ENCODE results near the gene GULP1.

The GULP1 gene

DNA sequence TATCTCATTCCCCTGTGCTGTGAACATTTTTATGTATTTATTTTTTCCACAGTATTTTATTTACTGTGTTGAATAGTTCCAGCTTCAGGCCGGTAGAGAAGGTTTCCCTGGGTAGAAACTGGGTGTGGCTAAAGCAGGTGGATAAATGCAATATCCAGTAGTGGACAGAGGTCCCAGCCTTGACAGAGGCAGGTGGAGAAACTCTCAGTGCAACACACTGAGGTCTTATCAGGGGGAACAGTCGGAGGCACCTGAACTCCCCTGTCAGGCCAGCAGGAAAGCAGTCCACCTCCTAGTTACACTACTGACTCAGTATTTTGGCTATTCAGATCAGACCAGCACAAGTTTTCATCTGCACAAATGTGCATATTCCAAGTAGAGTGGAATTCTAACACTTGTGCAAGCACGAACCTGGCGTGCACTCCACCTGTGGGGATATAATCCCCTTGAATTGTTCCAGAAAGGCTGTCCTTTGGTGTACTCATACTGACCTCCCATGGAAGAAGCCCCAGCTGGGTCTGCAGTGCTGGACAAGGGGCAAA is 103.3 kb downstream of the GULP1 start:
- TF ChIP-seq ZFP30 (CRISPR knock-in tag; IDR thresholded peaks at IDR 0.05) (no peak), ZNF70 (CRISPR knock-in tag; IDR thresholded peaks at IDR 0.05) (no peak), SNAI2 (CRISPR knock-in tag; IDR thresholded peaks at IDR 0.05) (no peak)
- no peak for ATAC-seq

GRCh38 chr2:188395903-188396689 is 104.4 kb downstream of the GULP1 start:
- no peak for TF ChIP-seq GLIS3 (CRISPR knock-in tag; IDR thresholded peaks at IDR 0.05)
- no peak for TF ChIP-seq ZC3H10 (CRISPR knock-in tag; IDR thresholded peaks at IDR 0.05)
- TF ChIP-seq CSRNP3 (CRISPR knock-in tag; IDR thresholded peaks at IDR 0.05): no peak
- TF ChIP-seq, protein P1, sequence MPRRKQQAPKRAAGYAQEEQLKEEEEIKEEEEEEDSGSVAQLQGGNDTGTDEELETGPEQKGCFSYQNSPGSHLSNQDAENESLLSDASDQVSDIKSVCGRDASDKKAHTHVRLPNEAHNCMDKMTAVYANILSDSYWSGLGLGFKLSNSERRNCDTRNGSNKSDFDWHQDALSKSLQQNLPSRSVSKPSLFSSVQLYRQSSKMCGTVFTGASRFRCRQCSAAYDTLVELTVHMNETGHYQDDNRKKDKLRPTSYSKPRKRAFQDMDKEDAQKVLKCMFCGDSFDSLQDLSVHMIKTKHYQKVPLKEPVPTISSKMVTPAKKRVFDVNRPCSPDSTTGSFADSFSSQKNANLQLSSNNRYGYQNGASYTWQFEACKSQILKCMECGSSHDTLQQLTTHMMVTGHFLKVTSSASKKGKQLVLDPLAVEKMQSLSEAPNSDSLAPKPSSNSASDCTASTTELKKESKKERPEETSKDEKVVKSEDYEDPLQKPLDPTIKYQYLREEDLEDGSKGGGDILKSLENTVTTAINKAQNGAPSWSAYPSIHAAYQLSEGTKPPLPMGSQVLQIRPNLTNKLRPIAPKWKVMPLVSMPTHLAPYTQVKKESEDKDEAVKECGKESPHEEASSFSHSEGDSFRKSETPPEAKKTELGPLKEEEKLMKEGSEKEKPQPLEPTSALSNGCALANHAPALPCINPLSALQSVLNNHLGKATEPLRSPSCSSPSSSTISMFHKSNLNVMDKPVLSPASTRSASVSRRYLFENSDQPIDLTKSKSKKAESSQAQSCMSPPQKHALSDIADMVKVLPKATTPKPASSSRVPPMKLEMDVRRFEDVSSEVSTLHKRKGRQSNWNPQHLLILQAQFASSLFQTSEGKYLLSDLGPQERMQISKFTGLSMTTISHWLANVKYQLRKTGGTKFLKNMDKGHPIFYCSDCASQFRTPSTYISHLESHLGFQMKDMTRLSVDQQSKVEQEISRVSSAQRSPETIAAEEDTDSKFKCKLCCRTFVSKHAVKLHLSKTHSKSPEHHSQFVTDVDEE (CRISPR knock-in tag; IDR thresholded peaks at IDR 0.05): no peak
- TF ChIP-seq POU6F1 (CRISPR knock-in tag; IDR thresholded peaks at IDR 0.05; ENCODE audit: borderline replicate concordance, low read depth): no peak
- no peak for TF ChIP-seq ISL1 (CRISPR knock-in tag; IDR thresholded peaks at IDR 0.05)
- no peak for TF ChIP-seq PPARA (CRISPR knock-in tag; IDR thresholded peaks at IDR 0.05; ENCODE audit: borderline replicate concordance)
- no peak for TF ChIP-seq TOX (CRISPR knock-in tag; IDR thresholded peaks at IDR 0.05; ENCODE audit: borderline replicate concordance)
- TF ChIP-seq OSR1 (CRISPR knock-in tag; IDR thresholded peaks at IDR 0.05): no peak
- TF ChIP-seq SNAI2 (CRISPR knock-in tag; IDR thresholded peaks at IDR 0.05): no peak
- TF ChIP-seq RARB (CRISPR knock-in tag; IDR thresholded peaks at IDR 0.05): no peak
- TF ChIP-seq ZNF70 (CRISPR knock-in tag; IDR thresholded peaks at IDR 0.05): no peak
- no peak for TF ChIP-seq ESRRG (CRISPR knock-in tag; IDR thresholded peaks at IDR 0.05)
- TF ChIP-seq CSDC2 (CRISPR knock-in tag; IDR thresholded peaks at IDR 0.05): no peak
- TF ChIP-seq ZNF565 (CRISPR knock-in tag; conservative IDR thresholded peaks at IDR 0.05; ENCODE audit: low read depth): no peak
- TF ChIP-seq ZFP3 (CRISPR knock-in tag; IDR thresholded peaks at IDR 0.05): no peak
- TF ChIP-seq, protein P2, sequence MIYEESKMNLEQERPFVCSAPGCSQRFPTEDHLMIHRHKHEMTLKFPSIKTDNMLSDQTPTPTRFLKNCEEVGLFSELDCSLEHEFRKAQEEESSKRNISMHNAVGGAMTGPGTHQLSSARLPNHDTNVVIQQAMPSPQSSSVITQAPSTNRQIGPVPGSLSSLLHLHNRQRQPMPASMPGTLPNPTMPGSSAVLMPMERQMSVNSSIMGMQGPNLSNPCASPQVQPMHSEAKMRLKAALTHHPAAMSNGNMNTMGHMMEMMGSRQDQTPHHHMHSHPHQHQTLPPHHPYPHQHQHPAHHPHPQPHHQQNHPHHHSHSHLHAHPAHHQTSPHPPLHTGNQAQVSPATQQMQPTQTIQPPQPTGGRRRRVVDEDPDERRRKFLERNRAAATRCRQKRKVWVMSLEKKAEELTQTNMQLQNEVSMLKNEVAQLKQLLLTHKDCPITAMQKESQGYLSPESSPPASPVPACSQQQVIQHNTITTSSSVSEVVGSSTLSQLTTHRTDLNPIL (CRISPR knock-in tag; IDR thresholded peaks at IDR 0.05; ENCODE audit: low read depth): no peak
- no peak for TF ChIP-seq ZNF8 (CRISPR knock-in tag; IDR thresholded peaks at IDR 0.05)
- TF ChIP-seq, protein P3, sequence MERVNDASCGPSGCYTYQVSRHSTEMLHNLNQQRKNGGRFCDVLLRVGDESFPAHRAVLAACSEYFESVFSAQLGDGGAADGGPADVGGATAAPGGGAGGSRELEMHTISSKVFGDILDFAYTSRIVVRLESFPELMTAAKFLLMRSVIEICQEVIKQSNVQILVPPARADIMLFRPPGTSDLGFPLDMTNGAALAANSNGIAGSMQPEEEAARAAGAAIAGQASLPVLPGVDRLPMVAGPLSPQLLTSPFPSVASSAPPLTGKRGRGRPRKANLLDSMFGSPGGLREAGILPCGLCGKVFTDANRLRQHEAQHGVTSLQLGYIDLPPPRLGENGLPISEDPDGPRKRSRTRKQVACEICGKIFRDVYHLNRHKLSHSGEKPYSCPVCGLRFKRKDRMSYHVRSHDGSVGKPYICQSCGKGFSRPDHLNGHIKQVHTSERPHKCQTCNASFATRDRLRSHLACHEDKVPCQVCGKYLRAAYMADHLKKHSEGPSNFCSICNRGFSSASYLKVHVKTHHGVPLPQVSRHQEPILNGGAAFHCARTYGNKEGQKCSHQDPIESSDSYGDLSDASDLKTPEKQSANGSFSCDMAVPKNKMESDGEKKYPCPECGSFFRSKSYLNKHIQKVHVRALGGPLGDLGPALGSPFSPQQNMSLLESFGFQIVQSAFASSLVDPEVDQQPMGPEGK (CRISPR knock-in tag; IDR thresholded peaks at IDR 0.05; ENCODE audit: borderline replicate concordance): no peak
- ATAC-seq: peak; percentile 90

GRCh38 chr2:188399159-188399558 is 107.5 kb downstream of the GULP1 start:
- ATAC-seq: peak; percentile 37
- TF ChIP-seq RARB (CRISPR knock-in tag; IDR thresholded peaks at IDR 0.05): no peak
- TF ChIP-seq ARNTL (CRISPR knock-in tag; IDR thresholded peaks at IDR 0.05; ENCODE audit: borderline replicate concordance, low read depth): no peak
- no peak for TF ChIP-seq SNAI2 (CRISPR knock-in tag; IDR thresholded peaks at IDR 0.05)
- no peak for TF ChIP-seq ISL1 (CRISPR knock-in tag; IDR thresholded peaks at IDR 0.05)
- TF ChIP-seq, protein P3 (CRISPR knock-in tag; IDR thresholded peaks at IDR 0.05; ENCODE audit: borderline replicate concordance): no peak
- TF ChIP-seq ZC3H10 (CRISPR knock-in tag; IDR thresholded peaks at IDR 0.05): no peak
- TF ChIP-seq ZFP3 (CRISPR knock-in tag; IDR thresholded peaks at IDR 0.05): no peak
- no peak for TF ChIP-seq TCF4 (CRISPR knock-in tag; IDR thresholded peaks at IDR 0.05; ENCODE audit: borderline replicate concordance)
- no peak for TF ChIP-seq ESRRG (CRISPR knock-in tag; IDR thresholded peaks at IDR 0.05)
- TF ChIP-seq, protein P2 (CRISPR knock-in tag; IDR thresholded peaks at IDR 0.05; ENCODE audit: low read depth): no peak
- TF ChIP-seq POU6F1 (CRISPR knock-in tag; IDR thresholded peaks at IDR 0.05; ENCODE audit: borderline replicate concordance, low read depth): no peak
